WERI-Rb-1 (cell line): ENCODE measurements around the gene UBXN7.
A peak's percentile ranks its signal among the peaks of the same experiment; 100 is the strongest.

ENCODE experiments used
- DNase-seq: peaks from one replicate; pipeline ENCODE4 v3.0.0-alpha.2; 2020
- H3K27ac ChIP-seq: fragments of 250-450 bp; sonication (Bioruptor Pico); 2 replicates; pipeline ENCODE4 v1.5.1; 2020; ENCODE audit warnings: mild to moderate bottlenecking, moderate library complexity
- H3K27me3 ChIP-seq: fragments of 250-450 bp; sonication (Bioruptor Pico); 2 replicates; pipeline ENCODE4 v1.5.1; 2021; ENCODE audit warnings: mild to moderate bottlenecking, low read depth, moderate library complexity; ENCODE audit not compliant: insufficient read depth, severe bottlenecking
- H3K36me3 ChIP-seq: fragments of 250-450 bp; sonication (Bioruptor Pico); 2 replicates; pipeline ENCODE4 v1.5.1; 2020; ENCODE audit warnings: mild to moderate bottlenecking, moderate library complexity
- H3K4me3 ChIP-seq: 2 replicates; pipeline ENCODE4 v1.5.1; 2011; ENCODE audit warnings: low read depth, mild to moderate bottlenecking, control low read depth, low read length
- H3K9me3 ChIP-seq: fragments of 250-450 bp; sonication (Bioruptor Pico); 2 replicates; pipeline ENCODE4 v1.5.1; 2021; ENCODE audit warnings: mild to moderate bottlenecking, moderate library complexity; ENCODE audit not compliant: severe bottlenecking
- TF ChIP-seq, protein P1 (sequence below): IDR thresholded peaks from 2 replicates; pipeline ENCODE4 v1.5.1; 2011; ENCODE audit warnings: low read depth, mild to moderate bottlenecking, control low read depth, inconsistent platforms, low read length

UBXN7 gene

DNA sequence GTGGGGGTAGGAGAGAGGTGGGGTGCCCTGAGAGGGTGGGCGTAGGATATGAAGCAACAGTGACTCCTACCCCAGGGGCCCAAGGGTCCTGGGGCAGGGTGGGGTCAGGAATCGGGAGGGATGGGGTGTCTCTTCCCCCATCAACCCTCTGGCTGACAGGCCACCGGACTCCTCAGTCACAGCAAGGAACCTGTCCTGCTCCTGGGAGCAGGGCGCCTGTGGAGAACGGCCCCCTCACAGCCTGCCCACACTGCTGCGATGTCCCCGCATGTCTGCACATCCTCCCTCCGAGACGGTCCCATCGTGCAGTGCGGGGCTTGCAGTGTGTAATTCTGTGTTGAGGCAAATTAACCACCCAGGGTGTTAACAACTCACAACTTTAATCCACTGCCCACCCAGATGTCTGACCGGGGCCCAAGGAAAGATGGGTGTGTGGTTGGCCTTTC is 96.7 kb downstream of the UBXN7 start:
- no peak for DNase-seq
- Histone ChIP-seq H3K27ac (no peak overlapping the region), H3K27me3 (no peaks in the 10 kb centered on the region), H3K36me3 (no peaks in the 10 kb centered on the region), H3K9me3 (no peaks in the 10 kb centered on the region), H3K4me3 (no peak overlapping the region)
- TF ChIP-seq, protein P1, sequence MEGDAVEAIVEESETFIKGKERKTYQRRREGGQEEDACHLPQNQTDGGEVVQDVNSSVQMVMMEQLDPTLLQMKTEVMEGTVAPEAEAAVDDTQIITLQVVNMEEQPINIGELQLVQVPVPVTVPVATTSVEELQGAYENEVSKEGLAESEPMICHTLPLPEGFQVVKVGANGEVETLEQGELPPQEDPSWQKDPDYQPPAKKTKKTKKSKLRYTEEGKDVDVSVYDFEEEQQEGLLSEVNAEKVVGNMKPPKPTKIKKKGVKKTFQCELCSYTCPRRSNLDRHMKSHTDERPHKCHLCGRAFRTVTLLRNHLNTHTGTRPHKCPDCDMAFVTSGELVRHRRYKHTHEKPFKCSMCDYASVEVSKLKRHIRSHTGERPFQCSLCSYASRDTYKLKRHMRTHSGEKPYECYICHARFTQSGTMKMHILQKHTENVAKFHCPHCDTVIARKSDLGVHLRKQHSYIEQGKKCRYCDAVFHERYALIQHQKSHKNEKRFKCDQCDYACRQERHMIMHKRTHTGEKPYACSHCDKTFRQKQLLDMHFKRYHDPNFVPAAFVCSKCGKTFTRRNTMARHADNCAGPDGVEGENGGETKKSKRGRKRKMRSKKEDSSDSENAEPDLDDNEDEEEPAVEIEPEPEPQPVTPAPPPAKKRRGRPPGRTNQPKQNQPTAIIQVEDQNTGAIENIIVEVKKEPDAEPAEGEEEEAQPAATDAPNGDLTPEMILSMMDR, result no peak

DNA sequence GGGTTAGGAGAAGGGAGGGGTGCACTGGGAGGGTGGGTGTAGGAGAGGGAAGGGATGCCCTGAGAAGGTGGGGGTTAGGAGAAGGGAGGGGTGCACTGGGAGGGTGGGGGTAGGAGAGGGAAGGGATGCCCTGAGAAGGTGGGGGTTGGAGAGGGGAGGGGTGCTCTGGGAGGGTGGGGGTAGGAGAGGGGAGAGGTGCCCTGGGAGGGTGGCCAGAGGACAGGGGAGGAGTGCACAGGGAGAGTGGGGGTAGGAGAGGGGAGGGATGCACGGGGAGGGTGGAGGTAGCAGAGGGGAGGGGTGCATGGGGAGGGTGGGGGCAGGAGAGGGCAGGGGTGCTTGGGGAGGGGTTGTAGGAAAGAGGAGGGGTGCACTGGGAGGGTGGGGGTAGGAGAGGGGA is 97.2 kb downstream of the UBXN7 start:
- no peaks in the 10 kb centered on the region for H3K27me3 ChIP-seq
- H3K4me3 ChIP-seq, result no peak overlapping the region
- no peak for DNase-seq
- no peak overlapping the region for H3K27ac ChIP-seq
- H3K36me3 ChIP-seq, result no peaks in the 10 kb centered on the region
- no peaks in the 10 kb centered on the region for H3K9me3 ChIP-seq
- TF ChIP-seq, protein P1, result no peak

DNA sequence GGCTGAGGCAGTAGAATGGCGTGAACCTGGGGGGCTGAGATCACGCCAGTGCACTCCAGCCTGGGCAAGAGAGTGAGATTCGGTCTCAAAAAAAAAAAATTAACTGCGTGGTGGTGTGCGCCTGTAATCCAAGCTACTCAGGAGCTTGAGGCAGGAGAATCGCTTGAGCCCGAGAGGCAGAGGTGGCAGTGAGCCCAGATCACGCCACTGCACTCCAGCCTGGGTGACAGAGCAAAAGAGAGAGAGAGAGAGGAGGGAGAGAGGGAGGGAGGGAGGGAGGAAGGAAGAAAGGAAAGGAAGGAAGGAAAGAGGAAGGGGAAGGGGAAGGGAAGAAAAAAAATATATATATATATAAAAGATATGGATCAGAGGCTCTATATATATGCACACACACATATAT is 100.1 kb downstream of the UBXN7 start:
- DNase-seq, result no peak
- H3K27me3 ChIP-seq, result no peaks in the 10 kb centered on the region
- TF ChIP-seq, protein P1, result no peak
- H3K36me3 ChIP-seq, result no peaks in the 10 kb centered on the region
- no peak overlapping the region for H3K27ac ChIP-seq
- H3K4me3 ChIP-seq, result no peak overlapping the region
- no peaks in the 10 kb centered on the region for H3K9me3 ChIP-seq

DNA sequence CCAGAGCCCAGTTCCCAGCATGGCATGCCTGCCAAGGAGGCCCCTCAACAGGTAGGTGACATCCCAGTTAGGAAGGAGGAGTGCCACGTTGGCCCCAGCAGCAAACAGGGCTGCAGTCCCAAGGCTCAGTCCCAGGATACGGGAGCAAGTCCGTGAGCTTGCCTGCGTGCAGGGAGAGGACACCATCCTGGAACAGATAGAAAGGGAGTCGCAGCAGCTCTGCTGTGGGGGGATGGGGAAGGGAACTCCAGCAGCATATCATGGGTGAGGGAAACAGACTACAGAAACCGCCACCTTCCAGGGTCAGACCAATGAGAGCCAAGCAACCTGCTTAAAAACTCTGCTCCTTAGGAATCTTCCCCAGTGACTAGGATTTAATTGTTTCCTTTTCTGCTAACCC is 104.8 kb downstream of the UBXN7 start:
- Histone ChIP-seq H3K27me3 (no peaks in the 10 kb centered on the region), H3K4me3 (no peak overlapping the region), H3K9me3 (no peaks in the 10 kb centered on the region), H3K27ac (no peak overlapping the region), H3K36me3 (no peaks in the 10 kb centered on the region)
- TF ChIP-seq, protein P1, result no peak
- no peak for DNase-seq

DNA sequence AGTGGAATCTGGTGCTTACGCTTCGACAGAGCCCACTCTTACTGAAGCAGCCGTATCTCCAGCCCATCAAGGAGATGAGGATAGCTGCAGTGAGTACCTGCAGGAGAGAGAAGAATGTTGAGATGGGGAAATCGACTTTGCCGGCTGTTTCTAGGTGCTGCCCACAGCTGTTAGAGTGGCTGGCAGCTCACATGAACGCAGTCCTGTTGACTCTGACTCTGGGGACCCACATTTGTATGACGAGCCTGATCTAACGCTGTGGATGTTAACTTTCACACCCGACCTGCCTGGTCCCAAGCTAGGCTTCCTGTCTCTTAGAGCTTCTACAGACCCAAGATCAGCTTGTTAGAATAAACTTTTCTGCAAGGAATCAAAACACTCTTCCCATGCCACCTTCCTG is 105.3 kb downstream of the UBXN7 start:
- no peak for DNase-seq
- Histone ChIP-seq H3K27me3 (no peaks in the 10 kb centered on the region), H3K36me3 (no peaks in the 10 kb centered on the region), H3K27ac (no peak overlapping the region), H3K4me3 (no peak overlapping the region), H3K9me3 (no peaks in the 10 kb centered on the region)
- TF ChIP-seq, protein P1, result no peak

DNA sequence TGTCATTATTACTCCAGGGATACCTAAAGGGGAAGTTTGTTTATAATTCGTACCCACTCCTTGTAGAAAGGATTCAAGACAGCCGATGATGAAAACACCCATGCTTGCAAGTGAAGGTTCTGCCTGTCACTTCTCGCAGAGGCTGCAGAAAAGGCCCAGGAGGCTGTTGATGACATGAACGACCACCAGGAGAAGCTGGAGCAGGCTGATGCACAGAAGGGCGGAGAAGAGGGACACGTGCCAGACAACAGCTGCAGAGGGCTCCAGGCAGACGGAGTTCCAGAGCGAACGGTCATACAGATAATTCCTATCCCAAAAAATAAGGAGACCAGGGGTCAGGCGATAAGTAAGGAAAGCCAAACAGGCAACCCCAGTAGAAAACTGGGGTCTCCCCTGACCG is 108.5 kb downstream of the UBXN7 start:
- H3K9me3 ChIP-seq, result no peaks in the 10 kb centered on the region
- no peaks in the 10 kb centered on the region for H3K36me3 ChIP-seq
- TF ChIP-seq, protein P1, result 0 out of 2 replicates have a peak, but pooled peaks have one; percentile 27
- no peak overlapping the region for H3K4me3 ChIP-seq
- H3K27me3 ChIP-seq, result no peaks in the 10 kb centered on the region
- DNase-seq, result peak; percentile 28
- H3K27ac ChIP-seq, result no peak overlapping the region
